ENCODE results near the gene PPP1R9A.

- TF ChIP-seq, protein P1, sequence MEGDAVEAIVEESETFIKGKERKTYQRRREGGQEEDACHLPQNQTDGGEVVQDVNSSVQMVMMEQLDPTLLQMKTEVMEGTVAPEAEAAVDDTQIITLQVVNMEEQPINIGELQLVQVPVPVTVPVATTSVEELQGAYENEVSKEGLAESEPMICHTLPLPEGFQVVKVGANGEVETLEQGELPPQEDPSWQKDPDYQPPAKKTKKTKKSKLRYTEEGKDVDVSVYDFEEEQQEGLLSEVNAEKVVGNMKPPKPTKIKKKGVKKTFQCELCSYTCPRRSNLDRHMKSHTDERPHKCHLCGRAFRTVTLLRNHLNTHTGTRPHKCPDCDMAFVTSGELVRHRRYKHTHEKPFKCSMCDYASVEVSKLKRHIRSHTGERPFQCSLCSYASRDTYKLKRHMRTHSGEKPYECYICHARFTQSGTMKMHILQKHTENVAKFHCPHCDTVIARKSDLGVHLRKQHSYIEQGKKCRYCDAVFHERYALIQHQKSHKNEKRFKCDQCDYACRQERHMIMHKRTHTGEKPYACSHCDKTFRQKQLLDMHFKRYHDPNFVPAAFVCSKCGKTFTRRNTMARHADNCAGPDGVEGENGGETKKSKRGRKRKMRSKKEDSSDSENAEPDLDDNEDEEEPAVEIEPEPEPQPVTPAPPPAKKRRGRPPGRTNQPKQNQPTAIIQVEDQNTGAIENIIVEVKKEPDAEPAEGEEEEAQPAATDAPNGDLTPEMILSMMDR (conservative IDR thresholded peaks at IDR 0.05; ENCODE audit: low read length): no peak
- no peak for TF ChIP-seq EZH2phosphoT487 (IDR thresholded peaks at IDR 0.05; ENCODE audit: borderline replicate concordance)
Observed at GRCh38 chr7:95250571-95250970, 343.2 kb downstream of the PPP1R9A start.
